HG02678 (cell line): Measurements from ENCODE around the gene ACADL.
"Not testable (repeated sequence)": the region's sequence is repeated elsewhere in the genome, so short reads cannot be mapped to it uniquely, and the experiment has no call there.

ENCODE experiments used
- ATAC-seq: cut with Tn5 transposase; IDR thresholded peaks from one replicate; pipeline ENCODE4 v1.9.1; 2021; ENCODE audit warnings: mild to moderate bottlenecking, moderate library complexity; ENCODE audit not compliant: unreplicated experiment

The ACADL gene

GRCh38 chr2:210203147-210203546, 22.1 kb downstream of the ACADL start:
- ATAC-seq, result no peak

DNA sequence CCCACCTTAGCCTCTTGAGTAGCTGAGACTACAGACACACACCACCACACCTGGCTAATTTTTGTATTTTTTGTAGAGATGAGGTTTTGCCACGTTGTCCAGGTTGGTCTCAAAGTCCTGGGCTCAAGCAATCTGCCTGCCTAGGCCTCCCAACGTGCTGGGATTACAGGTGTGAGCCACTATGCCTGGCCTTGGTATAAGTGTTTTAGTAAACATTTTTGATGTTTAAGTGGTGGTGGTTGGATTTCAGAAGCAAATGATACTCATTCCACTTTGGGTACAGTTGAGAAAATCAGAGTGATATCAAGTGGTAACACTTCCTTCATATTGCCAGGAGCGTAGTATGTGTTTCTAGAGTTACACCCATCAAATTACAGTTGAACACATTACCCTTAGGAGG, 25.4 kb downstream of the ACADL start:
- no peak for ATAC-seq

GRCh38 chr2:210199186-210199765, 26.0 kb downstream of the ACADL start:
- ATAC-seq, result peak; percentile 37

DNA sequence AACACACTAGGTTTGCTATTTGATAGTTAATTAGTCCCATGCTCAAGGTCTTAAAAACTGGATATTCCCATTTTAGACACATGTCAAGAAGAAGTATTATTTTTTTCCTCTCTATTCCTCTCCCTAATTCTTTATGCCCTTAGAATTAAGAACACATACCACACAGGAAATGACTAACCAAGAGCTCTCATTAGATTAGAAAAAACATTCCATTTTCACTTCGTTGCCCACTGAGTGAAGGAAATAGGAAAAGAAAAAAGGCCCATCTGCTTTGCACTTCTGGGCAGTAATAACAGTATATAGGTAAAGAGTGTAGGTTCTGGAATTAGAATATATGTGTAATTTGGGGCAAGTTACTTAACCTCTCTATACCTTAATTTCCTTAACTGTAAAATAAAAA, 26.9 kb downstream of the ACADL start:
- ATAC-seq, result no peak

DNA sequence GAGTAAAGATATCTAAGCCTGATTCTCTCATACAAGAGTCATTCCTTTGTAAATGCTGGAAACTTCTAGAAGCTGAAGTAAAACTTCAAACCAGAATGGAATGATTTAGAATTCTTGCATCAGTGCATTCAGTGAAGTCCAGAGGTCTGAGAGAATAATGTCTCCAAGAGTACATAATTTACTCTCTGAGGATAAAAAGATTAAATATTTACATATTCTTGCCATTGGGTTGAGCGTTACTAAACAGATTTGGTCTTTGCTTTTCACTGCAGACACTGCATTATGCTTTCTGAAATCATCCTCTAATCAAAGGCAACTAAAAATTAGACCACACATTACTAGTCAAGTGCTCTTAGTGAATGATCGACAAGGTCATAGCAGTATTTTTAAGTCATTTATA, 27.5 kb downstream of the ACADL start:
- no peak for ATAC-seq

GRCh38 chr2:210195101-210195852, 30.0 kb downstream of the ACADL start:
- ATAC-seq, result peak; percentile 27

- ATAC-seq, result peak; percentile 56
Measured at GRCh38 chr2:210190345-210190744, 34.9 kb downstream of the ACADL start.

DNA sequence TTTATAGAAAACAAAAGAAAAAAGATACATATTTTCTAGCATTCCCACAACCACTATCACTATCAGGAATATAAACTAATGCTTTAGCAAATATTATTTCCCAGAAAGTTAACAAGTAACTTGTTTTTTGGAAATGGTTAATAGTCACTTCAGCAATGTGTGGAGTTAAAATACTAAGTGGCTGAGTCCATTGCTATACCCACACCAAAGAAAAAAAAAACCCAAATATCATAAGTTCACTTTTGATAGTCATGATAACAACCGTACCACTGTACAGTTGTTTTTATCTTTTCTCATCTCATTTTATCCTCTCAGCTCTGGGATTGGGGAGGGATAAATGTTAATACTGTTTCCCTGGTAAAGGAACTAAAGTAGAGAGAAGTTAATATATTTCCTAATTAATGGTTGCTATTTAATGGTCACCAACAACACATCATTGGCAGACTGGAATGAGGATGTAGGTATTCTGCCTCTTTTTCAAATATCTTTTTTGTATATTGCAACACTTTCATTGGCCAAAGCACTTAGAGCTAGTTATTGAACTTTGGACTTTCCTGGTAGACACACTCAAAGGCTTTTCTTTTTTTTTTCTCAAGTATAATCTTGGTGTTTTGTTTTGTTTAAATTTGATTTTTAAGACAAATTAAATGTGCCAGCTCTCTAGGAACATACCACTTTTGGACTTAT, 35.7 kb downstream of the ACADL start:
- peak; percentile 55 for ATAC-seq

- no peak for ATAC-seq
Measured at GRCh38 chr2:210188755-210189154, 36.5 kb downstream of the ACADL start.

DNA sequence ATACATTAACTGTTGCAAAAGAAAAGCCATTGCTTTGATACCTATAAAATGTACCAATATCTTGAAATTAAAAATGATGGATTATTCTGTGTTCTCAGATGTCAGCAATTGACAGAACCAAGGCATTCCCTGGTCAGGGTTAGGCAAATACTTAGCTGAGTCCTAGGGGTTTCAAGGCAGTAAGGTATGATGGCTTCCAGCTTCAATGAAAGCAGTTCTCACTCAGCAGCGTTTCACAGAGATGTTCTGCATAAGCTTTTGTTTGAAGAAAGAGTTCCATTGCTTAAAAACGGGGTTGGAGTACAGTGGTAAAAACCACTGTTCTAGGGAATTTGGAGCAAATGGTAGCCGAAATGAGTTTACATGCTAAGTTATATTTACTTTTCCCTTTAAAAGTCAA, 37.1 kb downstream of the ACADL start:
- ATAC-seq, result no peak

- ATAC-seq, result not testable (repeated sequence)
Measured at GRCh38 chr2:210183936-210184335, 41.3 kb downstream of the ACADL start.

DNA sequence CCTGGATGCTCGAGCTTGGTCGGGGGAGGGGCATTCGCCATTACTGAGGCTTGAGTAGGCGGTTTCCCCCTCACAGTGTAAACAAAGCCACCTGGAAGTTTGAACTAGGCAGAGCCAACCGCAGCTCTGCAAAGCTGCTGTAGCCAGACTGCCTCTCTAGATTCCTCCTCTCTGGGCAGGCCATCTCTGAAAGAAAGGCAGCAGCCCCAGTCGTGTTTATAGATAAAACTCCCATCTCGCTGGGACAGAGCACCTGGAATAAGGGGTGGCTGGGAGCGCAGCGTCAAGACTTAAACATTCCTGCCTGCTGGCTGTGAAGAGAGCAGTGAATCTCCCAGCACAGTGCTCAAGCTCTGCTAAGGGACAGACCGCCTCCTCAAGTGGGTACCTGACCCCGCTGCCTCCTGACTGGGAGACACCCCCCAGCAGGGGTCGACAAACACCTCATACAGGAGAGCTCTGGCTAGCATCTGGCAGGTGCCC, 43.6 kb downstream of the ACADL start:
- ATAC-seq, result not testable (repeated sequence)

- ATAC-seq, result not testable (repeated sequence)
Measured at GRCh38 chr2:210181033-210181605, 44.1 kb downstream of the ACADL start.

- no peak for ATAC-seq
Measured at GRCh38 chr2:210180477-210180876, 44.8 kb downstream of the ACADL start.

GRCh38 chr2:210179351-210179990, 45.8 kb downstream of the ACADL start:
- ATAC-seq, result no peak

- ATAC-seq, result no peak
Measured at GRCh38 chr2:210177769-210178168, 47.5 kb downstream of the ACADL start.

DNA sequence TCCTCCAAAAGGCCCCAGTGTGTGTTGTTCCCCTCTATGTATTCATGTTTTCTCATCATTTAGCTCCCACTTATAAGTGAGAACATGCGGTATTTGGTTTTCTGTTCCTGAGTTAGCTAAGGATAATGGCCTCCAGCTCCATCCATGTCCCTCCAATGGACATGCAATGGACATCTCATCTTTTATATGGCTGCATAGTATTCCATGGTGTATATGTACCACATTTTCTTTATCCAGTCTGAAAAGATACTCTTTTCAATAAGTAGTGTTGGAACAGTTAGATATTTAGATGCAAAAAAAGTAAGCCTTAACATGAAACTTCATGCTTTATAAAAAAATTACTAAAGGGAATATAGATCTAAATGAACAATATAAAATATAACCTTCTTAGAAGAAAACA, 48.1 kb downstream of the ACADL start:
- not testable (repeated sequence) for ATAC-seq

GRCh38 chr2:210174086-210174485, 51.2 kb downstream of the ACADL start:
- ATAC-seq, result no peak

DNA sequence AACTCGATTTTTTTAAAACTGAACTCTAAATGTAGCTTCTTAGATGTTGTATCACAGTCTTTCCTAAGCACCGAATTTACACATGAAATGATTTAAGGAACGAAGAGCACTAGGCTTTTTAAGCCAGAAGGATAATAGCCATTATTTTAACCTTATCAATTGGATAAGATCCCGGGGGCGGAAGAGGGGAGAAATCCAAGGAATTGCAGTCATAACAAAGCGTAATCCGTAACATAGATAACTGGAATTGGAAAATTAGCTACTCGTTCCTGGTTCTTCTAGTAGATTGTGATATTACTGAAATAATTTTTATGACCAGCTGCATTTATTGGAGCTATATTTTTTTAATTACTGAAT, 53.0 kb downstream of the ACADL start:
- no peak for ATAC-seq

DNA sequence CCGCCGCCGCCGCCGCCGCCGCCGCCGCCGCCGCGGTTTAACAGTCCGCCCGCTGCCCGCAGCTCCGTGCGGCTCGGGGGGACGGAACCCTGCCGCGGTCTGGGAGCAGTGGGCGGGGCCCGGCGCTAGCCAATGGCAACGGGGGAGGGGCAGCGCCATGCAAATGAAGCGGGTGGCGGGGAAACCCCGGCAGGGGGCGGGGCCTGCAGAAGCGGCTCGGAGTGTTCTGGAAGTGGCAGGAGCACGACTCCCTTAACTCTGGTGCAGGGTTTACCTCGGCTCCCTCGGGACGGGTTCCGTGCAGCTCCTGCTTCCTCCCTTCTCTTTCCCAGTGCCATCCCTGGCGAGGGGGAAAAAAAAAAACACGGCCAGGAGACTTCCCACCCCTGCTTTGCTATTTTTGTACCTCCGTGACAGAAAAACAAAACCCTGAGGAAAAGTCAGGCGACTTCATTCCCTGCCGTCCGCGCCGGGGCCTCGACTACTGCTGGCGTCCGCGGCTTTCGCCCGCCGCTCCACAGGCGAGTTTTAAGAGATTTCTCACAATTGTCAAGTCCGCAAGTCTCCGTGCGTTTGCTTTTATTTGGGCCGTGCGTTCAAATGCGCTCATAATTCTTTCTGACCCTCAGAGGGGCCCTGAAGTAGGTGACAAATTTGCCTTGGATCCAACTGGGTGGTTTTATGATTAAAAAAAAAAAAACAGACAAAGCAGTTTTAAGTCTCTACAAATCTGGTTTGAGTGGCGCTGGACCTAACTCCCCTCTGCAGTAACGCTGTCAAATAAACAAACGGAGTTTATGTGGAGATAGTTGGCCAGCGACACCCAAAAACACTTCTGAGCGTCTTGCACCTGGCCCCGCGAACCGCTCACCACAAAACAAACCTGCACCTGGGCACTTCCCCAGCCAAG, 53.7 kb downstream of the ACADL start, which contains the start of gene KANSL1L:
KANSL1L (minus strand) TSS at position 101 of the 910 bp plus-strand sequence. CDS start 16,827 bp downstream, outside the sequence.
- peak; percentile 69 for ATAC-seq
